GM19035 (cell line): Measurements from ENCODE around the gene ERP44.
"Not testable (repeated sequence)": the region's sequence is repeated elsewhere in the genome, so short reads cannot be mapped to it uniquely, and the experiment has no call there.

Experiments used
- ATAC-seq: cut with Tn5 transposase; IDR thresholded peaks from one replicate; pipeline ENCODE4 v1.9.1; 2021; ENCODE audit not compliant: unreplicated experiment

ERP44 gene

DNA sequence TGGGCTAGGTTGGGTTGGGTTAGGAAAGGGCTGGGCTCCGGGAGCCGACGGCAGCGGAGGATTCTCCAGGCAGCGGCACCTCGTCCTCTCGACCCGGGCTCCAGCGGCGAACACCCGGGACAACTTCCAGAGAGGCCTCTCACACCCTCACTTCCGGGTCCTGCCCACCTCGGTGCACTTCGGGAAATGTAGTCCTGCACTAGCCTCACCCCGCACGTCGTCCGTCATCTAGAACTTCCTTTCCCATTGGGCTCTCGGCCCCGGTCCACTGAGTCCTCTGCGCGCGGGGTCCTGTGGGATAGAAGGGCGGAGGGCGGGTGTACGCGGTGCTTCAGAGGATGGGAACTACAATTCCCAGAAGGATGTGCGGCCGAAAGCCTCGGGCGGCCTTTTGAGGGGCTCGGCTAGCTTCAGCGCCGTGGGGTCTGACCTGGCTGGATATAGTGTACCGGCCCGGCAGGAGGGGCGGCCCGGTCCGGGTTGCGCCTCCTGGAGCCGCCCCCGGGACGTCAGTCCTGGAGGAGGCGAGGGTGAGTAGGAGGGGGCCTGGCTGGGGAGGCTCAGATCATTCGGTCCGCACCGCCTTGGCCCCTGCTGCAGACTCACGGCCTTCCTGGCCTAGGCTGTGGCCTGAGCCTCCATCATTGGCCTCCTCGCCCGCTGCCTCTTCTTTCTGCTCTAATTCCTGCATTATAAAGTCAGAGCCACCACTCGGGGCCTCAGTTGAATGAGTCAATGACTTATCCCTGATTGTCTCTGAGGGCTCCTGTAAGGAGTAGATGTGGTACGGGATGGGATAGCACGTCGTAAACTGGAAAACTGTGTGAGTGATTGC, at the start of gene ERP44, which contains the start of gene INVS:
Gene ERP44, minus strand, starts transcription at position 114 of the 835 bp plus-strand sequence. CDS start 160 bp downstream, outside the sequence.
Gene INVS, plus strand, starts transcription at position 357 of the 835 bp plus-strand sequence. CDS start 5,279 bp downstream, outside the sequence.
- peak; percentile 98 for ATAC-seq

- ATAC-seq: not testable (repeated sequence)
Measured at GRCh38 chr9:100145976-100146375, 47.2 kb upstream of the ERP44 start.

- not testable (repeated sequence) for ATAC-seq
Measured at GRCh38 chr9:100145167-100145934, 46.6 kb upstream of the ERP44 start.

GRCh38 chr9:100141862-100142261, 43.1 kb upstream of the ERP44 start:
- not testable (repeated sequence) for ATAC-seq

DNA sequence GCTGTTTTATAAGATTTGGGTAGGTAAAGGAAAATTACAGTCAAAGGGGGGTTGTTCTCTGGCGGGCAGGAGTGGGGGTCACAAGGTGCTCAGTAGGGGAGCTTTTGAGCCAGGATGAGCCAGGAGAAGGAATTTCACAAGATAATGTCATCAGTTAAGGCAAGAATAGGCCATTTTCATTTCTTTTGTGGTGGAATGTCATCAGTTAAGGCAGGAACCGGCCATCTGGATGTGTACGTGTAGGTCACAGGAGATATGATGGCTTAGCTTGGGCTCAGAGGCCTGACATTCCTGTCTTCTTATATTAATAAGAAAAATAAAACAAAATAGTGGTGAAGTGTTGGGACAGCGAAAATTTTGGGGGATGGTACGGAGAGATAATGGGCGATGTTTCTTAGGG, 41.5 kb upstream of the ERP44 start:
- ATAC-seq: not testable (repeated sequence)

- ATAC-seq: not testable (repeated sequence)
Measured at GRCh38 chr9:100136799-100137198, 38.0 kb upstream of the ERP44 start.

- no peak for ATAC-seq
Measured at GRCh38 chr9:100134731-100135130, 35.9 kb upstream of the ERP44 start.

DNA sequence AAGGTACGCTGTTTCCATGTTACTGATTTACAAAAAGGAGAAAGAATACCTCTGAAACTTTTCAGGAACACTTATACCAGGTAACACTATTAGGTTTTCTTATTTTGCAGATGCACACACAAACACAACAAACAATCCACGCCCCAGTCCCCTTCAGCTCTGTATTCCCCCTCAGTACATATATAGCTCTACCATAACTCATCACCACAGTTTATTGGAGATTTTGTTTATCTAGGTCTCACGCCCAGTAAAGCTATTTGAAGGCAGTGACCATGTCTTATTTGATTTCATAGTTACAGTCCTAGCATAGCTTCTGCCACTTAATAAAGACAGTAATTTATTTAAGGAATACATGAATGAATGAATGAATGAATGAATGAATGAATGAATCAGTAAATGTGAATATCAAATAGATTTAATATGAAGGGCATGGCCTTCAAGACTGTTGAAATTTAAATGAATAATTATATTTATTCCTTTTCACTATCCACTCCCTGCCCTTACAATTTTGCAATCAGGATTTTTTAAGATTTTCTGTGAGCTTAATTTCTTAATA, 33.2 kb upstream of the ERP44 start:
- no peak for ATAC-seq

- no peak for ATAC-seq
Measured at GRCh38 chr9:100131216-100131615, 32.4 kb upstream of the ERP44 start.

GRCh38 chr9:100129772-100130171, 31.0 kb upstream of the ERP44 start:
- ATAC-seq: no peak

DNA sequence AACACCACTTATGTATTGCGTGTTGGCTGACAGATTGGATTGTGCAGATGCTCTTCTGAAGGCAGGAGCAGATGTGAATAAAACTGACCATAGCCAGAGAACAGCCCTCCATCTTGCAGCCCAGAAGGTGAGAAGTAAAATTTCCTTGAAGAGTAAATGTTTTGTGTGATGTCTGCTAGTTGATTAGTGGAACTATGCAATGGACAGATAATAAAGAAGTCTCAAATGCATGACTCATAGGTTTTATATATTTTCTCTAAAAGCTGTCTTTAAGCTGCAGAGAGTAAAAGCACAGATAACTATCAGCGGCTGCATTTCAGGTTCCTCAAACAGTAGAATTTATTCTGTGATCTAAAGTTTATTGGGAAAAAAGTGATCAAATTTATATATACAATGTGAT, 27.6 kb upstream of the ERP44 start:
- no peak for ATAC-seq

- ATAC-seq: no peak
Measured at GRCh38 chr9:100125910-100126309, 27.1 kb upstream of the ERP44 start.

- no peak for ATAC-seq
Measured at GRCh38 chr9:100125236-100125635, 26.4 kb upstream of the ERP44 start.

- no peak for ATAC-seq
Measured at GRCh38 chr9:100120286-100120685, 21.5 kb upstream of the ERP44 start.

DNA sequence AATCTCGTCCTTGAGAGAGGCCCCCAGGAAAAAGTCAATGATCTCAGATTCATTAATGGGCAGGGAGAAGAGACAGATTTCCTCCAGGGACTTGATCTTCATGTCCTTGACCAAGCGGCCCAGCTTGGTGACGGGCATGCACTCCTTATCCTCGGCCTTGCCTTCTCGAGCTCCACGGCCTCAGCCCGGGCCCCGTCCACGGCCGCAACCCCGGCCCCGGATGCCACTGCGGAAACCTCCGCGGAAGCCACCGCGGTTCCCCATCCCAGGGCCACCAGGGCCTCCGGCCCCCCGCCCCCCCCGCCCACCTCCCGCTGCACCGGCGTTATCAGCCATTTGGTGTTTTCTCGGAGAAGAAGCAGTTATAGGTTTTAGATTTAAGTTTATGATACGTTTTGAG, 18.5 kb upstream of the ERP44 start:
- ATAC-seq: no peak

DNA sequence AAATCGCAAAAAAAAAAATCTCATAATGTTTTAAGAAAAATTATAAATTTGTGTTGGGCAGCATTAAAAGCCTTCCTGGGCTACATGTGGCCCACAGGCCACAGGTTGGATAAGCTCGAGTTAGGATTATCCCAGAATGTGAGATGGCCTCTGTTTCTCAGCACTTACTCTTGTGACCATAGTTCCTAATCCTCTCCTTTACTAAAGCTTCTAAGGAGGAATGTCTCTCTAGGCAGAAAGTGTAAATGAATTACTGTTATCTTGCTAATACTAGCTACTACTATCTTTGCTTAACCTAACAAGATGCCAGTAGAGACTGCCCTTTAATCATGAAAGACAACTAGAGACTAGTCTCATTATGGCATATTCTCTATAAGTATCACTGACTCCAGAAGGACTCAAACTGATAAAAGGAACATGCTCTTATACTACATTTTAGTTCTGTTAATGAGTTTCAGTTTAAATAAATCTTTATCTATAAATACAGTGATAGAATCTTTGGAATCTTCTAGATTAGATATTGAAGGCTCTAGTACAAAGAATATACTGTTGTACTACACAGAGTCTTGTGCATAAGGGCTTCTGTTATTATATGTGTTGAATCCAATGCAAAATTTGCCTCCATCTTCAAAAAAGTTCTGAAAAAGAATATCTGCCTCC, 14.0 kb upstream of the ERP44 start:
- ATAC-seq: no peak

DNA sequence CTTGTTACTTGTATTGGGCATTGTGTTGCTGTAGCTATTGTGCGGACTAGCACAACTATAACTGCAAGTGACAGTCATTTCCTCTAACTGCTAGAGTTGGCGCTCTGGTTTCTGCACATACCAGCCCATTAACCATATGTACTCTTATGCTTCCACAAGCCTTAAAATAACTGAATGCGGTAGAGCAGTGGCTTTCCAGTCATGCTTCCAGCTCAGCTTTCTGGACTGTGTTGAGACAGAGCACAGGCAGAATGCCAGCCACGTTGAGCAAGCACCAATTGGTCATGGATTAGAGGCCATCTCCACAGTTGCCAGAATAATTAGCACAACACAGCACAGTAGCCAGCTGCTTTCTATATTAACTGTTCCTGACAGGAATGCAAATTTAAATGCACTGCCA, 12.4 kb upstream of the ERP44 start:
- ATAC-seq: no peak

- no peak for ATAC-seq
Measured at GRCh38 chr9:100108559-100108958, 9.8 kb upstream of the ERP44 start.

DNA sequence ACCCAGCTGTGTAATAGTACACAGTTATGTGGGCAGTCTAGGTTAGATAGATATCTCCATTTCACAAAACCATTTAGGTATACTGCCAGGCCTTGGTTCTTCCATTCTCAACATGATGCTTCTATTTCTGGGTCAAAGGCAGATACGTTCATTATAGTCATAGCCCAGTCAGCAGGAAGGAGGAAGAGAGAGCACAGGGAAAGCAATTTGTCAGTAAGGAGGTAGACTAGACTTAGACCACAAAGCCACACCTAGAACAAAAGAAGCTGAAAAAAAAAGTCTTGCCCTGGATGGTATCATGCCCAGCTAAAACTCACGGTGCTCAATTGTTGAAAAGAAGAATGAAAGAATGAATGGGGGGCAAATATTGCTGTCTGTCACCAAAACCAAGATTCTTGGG, 7.8 kb upstream of the ERP44 start:
- no peak for ATAC-seq

- no peak for ATAC-seq
Measured at GRCh38 chr9:100105861-100106260, 7.1 kb upstream of the ERP44 start.

GRCh38 chr9:100104314-100104713, 5.5 kb upstream of the ERP44 start:
- no peak for ATAC-seq
